ENCODE results near the gene SLC4A1. TPM values are rescaled to one million over a fixed set of nuclear protein-coding genes. Genes with fewer than 3 reads are reported as not detected.
A peak's percentile ranks its signal among the peaks of the same experiment; 100 is the strongest.

Gene SLC4A1
- total RNA-seq, 4 donors from 2014 or later, result 0.21 TPM; not detected in 3

GRCh38 chr17:44307387-44308186 is 39.7 kb upstream of the SLC4A1 start:
- no peak for DNase-seq (ENCODE audit: low spot score in 2 of 2)
- peaks cover 0 to 57% of the 10 kb centered on the region in 2 donors for H3K27me3 ChIP-seq
- peaks cover 0 to 23% (median 15%) of the 10 kb centered on the region in 4 donors for H3K4me1 ChIP-seq
- H3K36me3 ChIP-seq, result no peaks in the 10 kb centered on the region
- H3K4me3 ChIP-seq, result peak overlapping the region; percentile 23 to 55 (median 31)
- TF ChIP-seq CTCF (IDR thresholded peaks at IDR 0.05), result no peak
- TF ChIP-seq POLR2A (IDR thresholded peaks at IDR 0.05), result no peak
- no peak for TF ChIP-seq EP300 (IDR thresholded peaks at IDR 0.05)
- WGBS, 2 donors, result 4 to 5% methylated on average over 14 to 21 of the region's 26 CpGs
- H3K9me3 ChIP-seq, result no peaks in the 10 kb centered on the region
- H3K27ac ChIP-seq, result peak overlapping the region in 2 of 4 donors; percentile 29 to 72

- Histone ChIP-seq H3K36me3 (no peaks in the 10 kb centered on the region), H3K4me1 (peaks cover 0 to 23% (median 15%) of the 10 kb centered on the region in 4 donors), H3K27me3 (peaks cover 0 to 47% of the 10 kb centered on the region in 2 donors), H3K27ac (no peak overlapping the region), H3K9me3 (no peaks in the 10 kb centered on the region), H3K4me3 (no peak overlapping the region)
- TF ChIP-seq POLR2A (IDR thresholded peaks at IDR 0.05), result no peak
- no peak for TF ChIP-seq CTCF (IDR thresholded peaks at IDR 0.05)
- no peak for TF ChIP-seq EP300 (IDR thresholded peaks at IDR 0.05)
- no peak for DNase-seq (ENCODE audit: low spot score in 2 of 2)
Observed at GRCh38 chr17:44304651-44305050, 36.7 kb upstream of the SLC4A1 start.

DNA sequence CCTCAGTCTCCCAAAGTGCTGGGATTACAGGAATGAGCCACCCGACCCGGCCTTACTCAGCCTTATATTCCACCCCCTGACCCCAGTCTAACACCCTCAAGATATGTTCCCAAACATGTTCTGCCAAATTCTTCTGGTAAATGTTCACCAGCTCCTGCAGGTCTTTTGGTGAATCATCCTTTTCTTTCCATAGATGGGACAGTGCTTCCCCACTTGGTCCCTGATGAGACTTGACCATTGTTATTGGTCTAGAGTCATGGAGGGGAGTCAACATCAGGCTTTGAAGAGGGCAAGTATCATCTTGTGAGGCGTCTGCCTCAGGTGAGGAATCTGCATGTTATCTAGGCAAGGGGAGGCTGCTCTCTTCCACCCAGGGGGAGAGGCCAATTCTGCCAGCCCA is 30.0 kb upstream of the SLC4A1 start:
- 70 to 83% methylated on average over 3 of the region's 3 CpGs for WGBS, 2 donors
- TF ChIP-seq EP300 (IDR thresholded peaks at IDR 0.05) (no peak), POLR2A (IDR thresholded peaks at IDR 0.05) (no peak)
- Histone ChIP-seq H3K9me3 (no peaks in the 10 kb centered on the region), H3K27me3 (peaks cover 0 to 11% of the 10 kb centered on the region in 2 donors), H3K4me1 (no peaks in the 10 kb centered on the region), H3K36me3 (no peaks in the 10 kb centered on the region), H3K27ac (no peak overlapping the region), H3K4me3 (no peak overlapping the region)
- no peak for DNase-seq (ENCODE audit: low spot score in 2 of 2)

GRCh38 chr17:44293509-44294226 is 25.7 kb upstream of the SLC4A1 start:
- DNase-seq (ENCODE audit: low spot score in 2 of 2), result no peak
- Histone ChIP-seq H3K36me3 (no peaks in the 10 kb centered on the region), H3K9me3 (no peaks in the 10 kb centered on the region), H3K4me1 (no peaks in the 10 kb centered on the region), H3K27me3 (peaks cover 0 to 12% of the 10 kb centered on the region in 2 donors), H3K4me3 (no peak overlapping the region), H3K27ac (no peak overlapping the region)
- 89 to 90% methylated on average over 9 of the region's 9 CpGs for WGBS, 2 donors
- TF ChIP-seq EP300 (IDR thresholded peaks at IDR 0.05) (no peak), POLR2A (IDR thresholded peaks at IDR 0.05) (no peak), CTCF (IDR thresholded peaks at IDR 0.05) (no peak)

- H3K4me3 ChIP-seq, result no peak overlapping the region
- TF ChIP-seq EP300 (IDR thresholded peaks at IDR 0.05), result no peak
- no peak for TF ChIP-seq CTCF (IDR thresholded peaks at IDR 0.05)
- no peak for TF ChIP-seq POLR2A (IDR thresholded peaks at IDR 0.05)
- DNase-seq (ENCODE audit: low spot score in 2 of 2), result no peak
- no peaks in the 10 kb centered on the region for H3K36me3 ChIP-seq
- H3K27me3 ChIP-seq, result peaks cover 0 to 6% of the 10 kb centered on the region in 2 donors
- no peaks in the 10 kb centered on the region for H3K4me1 ChIP-seq
- WGBS, 2 donors, result 71 to 73% methylated on average over 8 of the region's 8 CpGs
- no peaks in the 10 kb centered on the region for H3K9me3 ChIP-seq
- H3K27ac ChIP-seq, result no peak overlapping the region
Observed at GRCh38 chr17:44287651-44288050, 19.7 kb upstream of the SLC4A1 start.
